Measurements from ENCODE around the gene SELL.

Gene SELL

GRCh38 chr1:169745015-169745861 is 33.8 kb upstream of the SELL start:
- H3K4me1 ChIP-seq (ENCODE audit: control insufficient read depth, insufficient read depth, low read length) = peaks cover 6% of the 10 kb centered on the region; the same call in 1 of the 2 replicates
- H3K9me3 ChIP-seq (ENCODE audit: control insufficient read depth, insufficient read depth, low read depth, low read length) = no peaks in the 10 kb centered on the region
- H3K36me3 ChIP-seq (ENCODE audit: control insufficient read depth in 2 of 2, insufficient read depth in 1 of 2, low read length in 2 of 2) = no peaks in the 10 kb centered on the region
- no peak overlapping the region for H3K27ac ChIP-seq (ENCODE audit: extremely low read depth, low read depth, low read length)
- TF ChIP-seq ZNF549 (tag by site-specific recombination; IDR thresholded peaks at IDR 0.05) (no peak), ZNF2 (tag by site-specific recombination; IDR thresholded peaks at IDR 0.05) (no peak), ZNF837 (tag by site-specific recombination; IDR thresholded peaks at IDR 0.05) (no peak)
- ChIA-PET CTCF (interaction anchor here (0.7 kb wide), 1 partner anchor 44 kb away, joined by 3 read pairs; no protein-coding TSS in a partner anchor), POLR2A (interaction anchor here (0.5 kb wide), 1 partner anchor 19 kb away, joined by 3 read pairs; no protein-coding TSS in a partner anchor)
- H3K4me3 ChIP-seq (ENCODE audit: low read depth, low read length) = no peak overlapping the region

DNA sequence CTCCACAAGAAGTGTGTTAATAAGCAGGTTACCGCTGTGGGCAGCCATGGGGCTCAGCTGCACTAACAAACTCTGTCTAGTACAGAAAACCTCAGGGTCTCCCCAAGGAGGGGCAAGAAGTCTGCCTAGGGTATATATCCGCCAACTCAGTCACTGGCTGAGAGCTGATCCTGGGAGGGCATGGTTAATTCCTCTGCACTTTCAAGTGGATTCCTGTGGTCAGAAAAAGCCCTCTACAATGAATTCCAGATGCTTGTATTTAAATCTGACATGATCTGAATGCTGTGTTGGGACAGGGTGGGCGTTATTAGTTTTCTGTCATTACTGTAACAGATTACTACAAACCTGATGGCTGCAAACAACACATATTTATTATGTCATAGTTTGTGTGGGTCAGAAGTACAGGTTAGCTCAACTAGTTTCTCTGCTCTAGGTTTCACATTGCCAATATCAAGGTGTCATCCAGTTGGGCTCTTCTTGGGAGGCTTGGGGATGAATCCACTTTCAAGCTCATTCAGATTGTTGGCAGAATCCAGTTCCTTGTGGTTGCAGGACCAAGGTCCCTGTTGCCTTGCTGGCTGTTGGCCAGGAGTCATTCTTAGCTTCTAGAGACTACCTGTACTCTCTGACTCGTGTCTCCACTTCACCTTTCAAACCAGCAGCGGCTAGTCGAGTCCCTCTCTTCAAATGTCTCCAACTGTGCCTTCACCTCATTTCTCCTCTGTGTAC is 30.4 kb upstream of the SELL start:
- POLR2A ChIA-PET = no interaction called here
- Histone ChIP-seq H3K36me3 (ENCODE audit: control insufficient read depth in 2 of 2, insufficient read depth in 1 of 2, low read length in 2 of 2) (no peaks in the 10 kb centered on the region), H3K4me3 (ENCODE audit: low read depth, low read length) (no peak overlapping the region), H3K4me1 (ENCODE audit: control insufficient read depth, insufficient read depth, low read length) (peaks cover 6% of the 10 kb centered on the region; the same call in 1 of the 2 replicates), H3K27ac (ENCODE audit: extremely low read depth, low read depth, low read length) (no peak overlapping the region), H3K9me3 (ENCODE audit: control insufficient read depth, insufficient read depth, low read depth, low read length) (no peaks in the 10 kb centered on the region)
- CTCF ChIA-PET = interaction anchor here (1.5 kb wide), 1 partner anchor 29 kb away, joined by 5 read pairs; no protein-coding TSS in a partner anchor
- TF ChIP-seq GLIS1 (tag by site-specific recombination; IDR thresholded peaks at IDR 0.05) (peak; percentile 67), ATF2 (tag by site-specific recombination; IDR thresholded peaks at IDR 0.05; ENCODE audit: low read depth) (0 out of 2 replicates have a peak, but pooled peaks have one; percentile 31), WT1 (tag by site-specific recombination; IDR thresholded peaks at IDR 0.05) (peak; percentile 47; the same call in 1 of the 2 replicates), ZBTB1 (tag by site-specific recombination; IDR thresholded peaks at IDR 0.05) (no peak), SCRT2 (tag by site-specific recombination; IDR thresholded peaks at IDR 0.05) (0 out of 2 replicates have a peak, but pooled peaks have one; percentile 29), ZNF629 (tag by site-specific recombination; IDR thresholded peaks at IDR 0.05) (peak; percentile 31; the same call in 1 of the 2 replicates), ZNF362 (tag by site-specific recombination; IDR thresholded peaks at IDR 0.05) (no peak), EGR2 (tag by site-specific recombination; IDR thresholded peaks at IDR 0.05; ENCODE audit: low read depth) (0 out of 2 replicates have a peak, but pooled peaks have one; percentile 12), ZIC2 (tag by site-specific recombination; IDR thresholded peaks at IDR 0.05) (0 out of 2 replicates have a peak, but pooled peaks have one; percentile 30), ZBTB21 (tag by site-specific recombination; IDR thresholded peaks at IDR 0.05) (no peak), ZNF626 (tag by site-specific recombination; IDR thresholded peaks at IDR 0.05) (no peak), RBAK (tag by site-specific recombination; IDR thresholded peaks at IDR 0.05) (no peak), ZNF449 (tag by site-specific recombination; IDR thresholded peaks at IDR 0.05) (peak; percentile 75; the same call in 1 of the 2 replicates), ZNF366 (tag by site-specific recombination; conservative IDR thresholded peaks at IDR 0.05) (0 out of 2 replicates have a peak, but pooled peaks have one; percentile 18), ZFHX2 (tag by site-specific recombination; conservative IDR thresholded peaks at IDR 0.05) (peak; percentile 25), ZNF501 (tag by site-specific recombination; IDR thresholded peaks at IDR 0.05) (no peak), SETDB1 (IDR thresholded peaks at IDR 0.05; ENCODE audit: insufficient read length, low read length) (no peak), ZNF707 (tag by site-specific recombination; IDR thresholded peaks at IDR 0.05) (no peak), ZNF24 (tag by site-specific recombination; IDR thresholded peaks at IDR 0.05) (no peak), ZNF555 (tag by site-specific recombination; conservative IDR thresholded peaks at IDR 0.05) (no peak)
- TF ChIP-seq, protein P1, sequence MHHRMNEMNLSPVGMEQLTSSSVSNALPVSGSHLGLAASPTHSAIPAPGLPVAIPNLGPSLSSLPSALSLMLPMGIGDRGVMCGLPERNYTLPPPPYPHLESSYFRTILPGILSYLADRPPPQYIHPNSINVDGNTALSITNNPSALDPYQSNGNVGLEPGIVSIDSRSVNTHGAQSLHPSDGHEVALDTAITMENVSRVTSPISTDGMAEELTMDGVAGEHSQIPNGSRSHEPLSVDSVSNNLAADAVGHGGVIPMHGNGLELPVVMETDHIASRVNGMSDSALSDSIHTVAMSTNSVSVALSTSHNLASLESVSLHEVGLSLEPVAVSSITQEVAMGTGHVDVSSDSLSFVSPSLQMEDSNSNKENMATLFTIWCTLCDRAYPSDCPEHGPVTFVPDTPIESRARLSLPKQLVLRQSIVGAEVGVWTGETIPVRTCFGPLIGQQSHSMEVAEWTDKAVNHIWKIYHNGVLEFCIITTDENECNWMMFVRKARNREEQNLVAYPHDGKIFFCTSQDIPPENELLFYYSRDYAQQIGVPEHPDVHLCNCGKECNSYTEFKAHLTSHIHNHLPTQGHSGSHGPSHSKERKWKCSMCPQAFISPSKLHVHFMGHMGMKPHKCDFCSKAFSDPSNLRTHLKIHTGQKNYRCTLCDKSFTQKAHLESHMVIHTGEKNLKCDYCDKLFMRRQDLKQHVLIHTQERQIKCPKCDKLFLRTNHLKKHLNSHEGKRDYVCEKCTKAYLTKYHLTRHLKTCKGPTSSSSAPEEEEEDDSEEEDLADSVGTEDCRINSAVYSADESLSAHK (tag by site-specific recombination; IDR thresholded peaks at IDR 0.05) = no peak
- TF ChIP-seq, protein P2, sequence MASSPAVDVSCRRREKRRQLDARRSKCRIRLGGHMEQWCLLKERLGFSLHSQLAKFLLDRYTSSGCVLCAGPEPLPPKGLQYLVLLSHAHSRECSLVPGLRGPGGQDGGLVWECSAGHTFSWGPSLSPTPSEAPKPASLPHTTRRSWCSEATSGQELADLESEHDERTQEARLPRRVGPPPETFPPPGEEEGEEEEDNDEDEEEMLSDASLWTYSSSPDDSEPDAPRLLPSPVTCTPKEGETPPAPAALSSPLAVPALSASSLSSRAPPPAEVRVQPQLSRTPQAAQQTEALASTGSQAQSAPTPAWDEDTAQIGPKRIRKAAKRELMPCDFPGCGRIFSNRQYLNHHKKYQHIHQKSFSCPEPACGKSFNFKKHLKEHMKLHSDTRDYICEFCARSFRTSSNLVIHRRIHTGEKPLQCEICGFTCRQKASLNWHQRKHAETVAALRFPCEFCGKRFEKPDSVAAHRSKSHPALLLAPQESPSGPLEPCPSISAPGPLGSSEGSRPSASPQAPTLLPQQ (tag by site-specific recombination; IDR thresholded peaks at IDR 0.05) = no peak
